K562 (cell line): ENCODE data around the gene TMEM107. TPM values are rescaled to one million over a fixed set of nuclear protein-coding genes. Genes with fewer than 3 reads are reported as not detected.
A peak's percentile ranks its signal among the peaks of the same experiment; 100 is the strongest.

Source experiments
- CBX2 ChIP-seq: fragments of 200-600 bp; sonication (generic); IDR thresholded peaks from one replicate; pipeline ENCODE4 v1.6.1; 2012; ENCODE audit warnings: mild to moderate bottlenecking, low read length, inconsistent platforms; ENCODE audit not compliant: insufficient read depth, poor library complexity, severe bottlenecking
- CHAMP1 ChIP-seq: fragments of 450-650 bp; IDR thresholded peaks from 2 replicates; pipeline ENCODE4 v1.6.1; 2016; ENCODE audit warnings: mild to moderate bottlenecking
- DPF2 ChIP-seq: fragments of 450-650 bp; IDR thresholded peaks from 2 replicates; pipeline ENCODE4 v1.6.1; 2016
- E2F4 ChIP-seq: sonication (generic); formaldehyde crosslinking; IDR thresholded peaks from 2 replicates; pipeline ENCODE4 v1.8.0; 2022; ENCODE audit warnings: mild to moderate bottlenecking, low read depth, missing genetic modification reagents
- HOMEZ ChIP-seq: fragments of 250-450 bp; sonication (Bioruptor Pico); IDR thresholded peaks from 2 replicates; pipeline ENCODE4 v1.4.0; 2020; ENCODE audit warnings: mild to moderate bottlenecking, moderate library complexity
- LCOR ChIP-seq: sonication (generic); formaldehyde crosslinking; IDR thresholded peaks from 2 replicates; pipeline ENCODE4 v1.8.0; 2022; ENCODE audit warnings: mild to moderate bottlenecking, missing genetic modification reagents
- MIER1 ChIP-seq: fragments of 450-650 bp; IDR thresholded peaks from 2 replicates; pipeline ENCODE4 v1.6.1; 2016; ENCODE audit warnings: antibody characterized with exemption, mild to moderate bottlenecking, low read depth
- NRF1 ChIP-seq, 2 experiments: fragments of 450-650 bp; IDR thresholded peaks in 1 of 2; conservative IDR thresholded peaks in 1 of 2; 2 replicates each; pipeline ENCODE4 v1.6.1; 2014; ENCODE audit warnings: mild to moderate bottlenecking in 2 of 2
- RBBP5 ChIP-seq: fragments of 200-600 bp; sonication (generic); IDR thresholded peaks from 2 replicates; pipeline ENCODE4 v1.6.1; 2012; ENCODE audit warnings: borderline replicate concordance, mild to moderate bottlenecking, low read length, control low read depth, inconsistent platforms; ENCODE audit not compliant: insufficient read depth, poor library complexity, severe bottlenecking
- TCF15 ChIP-seq: fragments of 250-450 bp; sonication (Bioruptor Pico); IDR thresholded peaks from 2 replicates; pipeline ENCODE4 v1.8.0; 2022; ENCODE audit warnings: moderate library complexity, mild to moderate bottlenecking, inconsistent platforms
- ZMIZ1 ChIP-seq, 2 experiments: fragments of 150-350 bp in 1 of 2; IDR thresholded peaks; 2 replicates each; pipeline ENCODE4 v1.6.1; 2012 to 2016; ENCODE audit warnings: low read depth in 2 of 2, low read length in 2 of 2, mild to moderate bottlenecking in 1 of 2, moderate library complexity in 1 of 2
- ZNF324 ChIP-seq: fragments of 250-450 bp; sonication (Bioruptor Pico); IDR thresholded peaks from 2 replicates; pipeline ENCODE4 v1.4.0; 2020; ENCODE audit warnings: mild to moderate bottlenecking
- ZNF639 ChIP-seq, 2 experiments: fragments of 200-800 bp in 1 of 2; sonication (Bioruptor generic) in 1 of 2; sonication (generic) in 1 of 2; formaldehyde crosslinking in 1 of 2; IDR thresholded peaks in 1 of 2; conservative IDR thresholded peaks in 1 of 2; 2 replicates each; pipeline versions ENCODE4 v1.5.0 to v1.6.1; 2016 to 2020; ENCODE audit warnings: missing compliant biosample characterization in 1 of 2, missing genetic modification characterization in 1 of 2, missing genetic modification reagents in 1 of 2
- ZNF696 ChIP-seq: fragments of 250-450 bp; sonication (Bioruptor Pico); conservative IDR thresholded peaks from 2 replicates; pipeline ENCODE4 v1.4.0; 2020; ENCODE audit warnings: mild to moderate bottlenecking, moderate library complexity
- polyA plus RNA-seq, 8 experiments: library from polyadenylated mRNA; depleted of rRNA in 4 of 8; stranded (reverse) in 5 of 8; unstranded in 3 of 8; fragments of >200 nt; fragmentation: Nextera tagmentation in 2 of 8; fragmentation: Illumina TruSeq in 1 of 8; extraction: Ambion mirVana in 2 of 8; extraction: Trizol in 1 of 8; gene quantifications; 2 replicates each; pipeline versions ENCODE4 v1.2.1 to v1.2.3, GENCODE V29; 2011 to 2014; ENCODE audit warnings: inconsistent platforms in 1 of 8, missing spikeins in 1 of 8
- total RNA-seq, 7 experiments: library from RNA; depleted of rRNA in 6 of 7; stranded (reverse); fragments of >200 nt in 6 of 7; fragmentation: Illumina TruSeq in 2 of 7; extraction: Trizol in 2 of 7; gene quantifications; 2 replicates each; pipeline versions ENCODE4 v1.2.1 to v1.2.3, GENCODE V29; 2011 to 2021; ENCODE audit warnings: low replicate concordance in 1 of 7

TMEM107 gene
- total and polyA plus RNA-seq, 9 of the 15 experiments (the other 6 are each of a cell fraction or from before 2014, with no cell fraction given) = 7.1 to 26.2 (median 16.9) TPM

GRCh38 chr17:8173056-8173870 lies 2.9 kb downstream of the TMEM107 start (continued):
- no peak for TF ChIP-seq TCF15 (CRISPR knock-in tag)
- no peak for TF ChIP-seq ZNF639 (CRISPR knock-in tag; conservative IDR thresholded peaks at IDR 0.05 in 1 of 2, IDR thresholded peaks at IDR 0.05 in 1 of 2)
- TF ChIP-seq ZNF324 (CRISPR knock-in tag) = peak; percentile 67; the same call in 1 of the 2 replicates
- TF ChIP-seq MIER1 = no peak
- peak; percentile 90 for TF ChIP-seq DPF2
- TF ChIP-seq ZMIZ1 (IDR thresholded peaks at IDR 0.05; ENCODE audit: low read depth in 2 of 2, low read length in 2 of 2) = peak in 1 of 2 experiments; percentile 100; a peak in 2 of 4 replicates
- no peak for TF ChIP-seq NRF1 (conservative IDR thresholded peaks at IDR 0.05 in 1 of 2, IDR thresholded peaks at IDR 0.05 in 1 of 2)
- TF ChIP-seq LCOR (CRISPR knock-in tag) = peak; percentile 95
- TF ChIP-seq CHAMP1 = peak; percentile 80
- no peak for TF ChIP-seq CBX2
- no peak for TF ChIP-seq HOMEZ (CRISPR knock-in tag)
- TF ChIP-seq E2F4 (CRISPR knock-in tag) = no peak
- peak; percentile 93 for TF ChIP-seq ZNF696 (CRISPR knock-in tag)
- TF ChIP-seq RBBP5 = no peak
